ENCODE measurements around the gene TNFAIP3. TPM values are rescaled to one million over a fixed set of nuclear protein-coding genes. Genes with fewer than 3 reads are reported as not detected.
A peak's percentile ranks its signal among the peaks of the same experiment; 100 is the strongest.
"Not testable (repeated sequence)": the region's sequence is repeated elsewhere in the genome, so short reads cannot be mapped to it uniquely, and the experiment has no call there.

The TNFAIP3 gene
- total RNA-seq, 1 donor from 2014 or later = 3.2 TPM

DNA sequence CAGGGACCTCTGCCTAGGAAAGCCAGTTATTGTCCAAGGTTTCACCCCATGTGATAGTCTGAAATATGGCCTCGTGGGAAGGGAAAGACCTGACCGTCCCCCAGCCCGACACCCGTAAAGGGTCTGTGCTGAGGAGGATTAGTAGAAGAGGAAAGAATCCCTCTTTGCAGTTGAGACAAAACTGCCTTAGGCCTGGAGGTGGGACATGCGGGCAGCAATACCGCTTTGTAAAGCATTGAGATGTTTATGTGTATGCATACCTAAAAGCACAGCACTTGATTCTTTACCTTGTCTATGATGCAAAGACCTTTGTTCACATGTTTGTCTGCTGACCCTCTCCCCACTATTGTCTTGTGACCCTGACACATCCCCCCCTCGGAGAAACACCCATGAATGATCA is 22.3 kb upstream of the TNFAIP3 start:
- DNase-seq (ENCODE audit: low read depth in 2 of 2) = not testable (repeated sequence)

DNA sequence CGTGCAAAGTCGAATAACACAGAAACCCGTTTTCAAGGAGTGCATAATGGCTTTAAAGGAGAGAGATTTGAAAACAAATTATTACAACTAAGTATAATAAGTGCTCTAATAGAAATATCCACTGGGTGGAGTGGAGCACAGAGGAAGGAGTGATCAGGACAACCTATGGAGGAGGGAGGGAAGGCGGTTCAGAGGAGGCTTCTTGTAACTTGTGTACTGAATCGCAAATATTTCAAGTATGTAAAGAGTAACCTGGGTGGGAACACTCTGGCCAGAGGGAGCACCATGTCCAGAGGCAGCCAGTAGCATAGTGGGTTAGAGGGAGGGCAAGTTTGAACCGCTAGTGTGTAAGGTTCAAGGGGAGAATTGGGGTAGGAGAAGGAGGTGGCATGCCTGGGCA is 21.6 kb upstream of the TNFAIP3 start:
- no peak for DNase-seq (ENCODE audit: low read depth in 2 of 2)

DNA sequence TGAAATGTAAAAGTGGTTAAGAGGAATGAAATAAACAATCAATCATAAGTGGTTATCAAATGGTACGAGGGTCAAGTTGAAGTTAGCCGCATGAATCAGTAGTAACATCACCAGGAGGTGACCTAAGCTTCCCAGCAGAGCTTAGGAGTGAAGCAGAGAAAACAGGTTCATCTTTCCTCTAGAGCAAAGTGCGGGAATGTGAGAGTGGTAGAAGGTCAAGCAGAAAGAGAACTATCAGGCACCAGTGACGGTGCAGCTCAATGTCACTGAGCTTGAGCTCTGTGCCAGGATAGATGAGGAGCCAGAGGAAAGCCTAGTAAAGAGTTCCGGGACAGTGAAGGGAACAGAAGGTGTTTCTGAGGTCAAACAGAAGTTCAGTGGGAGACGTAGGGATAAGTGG is 20.8 kb upstream of the TNFAIP3 start:
- no peak for DNase-seq (ENCODE audit: low read depth in 2 of 2)

DNA sequence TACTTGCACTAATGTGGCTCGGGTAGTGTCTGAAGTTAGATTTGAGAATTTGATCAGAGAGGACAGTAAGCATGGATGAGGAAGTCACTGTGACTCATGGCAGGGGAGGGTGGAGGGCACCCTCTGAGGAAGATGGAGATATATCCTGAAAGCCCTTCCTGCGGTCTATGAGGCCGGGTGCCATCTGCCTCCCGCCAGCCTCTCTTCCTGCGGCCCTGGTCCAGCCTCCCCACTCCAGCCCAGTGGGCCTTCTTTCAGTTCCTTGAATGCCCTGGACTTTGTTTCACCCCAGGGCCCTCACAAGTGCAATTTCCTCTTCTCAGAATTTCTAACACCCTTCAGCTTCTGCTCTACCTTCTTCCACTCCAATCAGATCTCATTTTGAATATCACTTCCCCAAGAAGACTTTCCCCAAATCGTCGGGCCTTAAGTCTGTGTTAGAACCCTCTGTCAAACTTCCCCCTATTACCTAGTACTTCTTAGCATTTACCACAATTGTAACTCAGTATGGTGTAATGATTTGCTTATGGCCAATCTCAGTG is 20.2 kb upstream of the TNFAIP3 start:
- DNase-seq (ENCODE audit: low read depth in 2 of 2) = no peak

DNA sequence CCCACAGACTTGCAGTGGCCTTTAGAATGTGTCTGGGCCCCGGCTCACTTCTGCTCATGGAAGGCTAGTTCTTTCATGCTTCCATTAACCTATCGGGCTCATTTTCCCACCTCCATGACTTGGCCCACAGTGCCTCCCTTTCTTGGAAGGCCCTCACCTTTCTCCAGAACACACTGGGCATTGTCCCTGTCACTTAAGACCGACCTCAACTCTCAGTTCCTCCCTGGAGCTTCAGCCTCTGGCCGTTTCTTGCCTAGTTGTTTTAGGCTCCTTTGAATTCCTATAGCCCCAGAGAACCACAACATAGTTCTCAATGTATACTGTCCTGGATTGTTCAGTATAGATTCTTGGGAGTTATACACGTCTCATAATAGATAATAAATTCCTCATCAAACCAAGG is 19.3 kb upstream of the TNFAIP3 start:
- DNase-seq (ENCODE audit: low read depth in 2 of 2) = no peak

DNA sequence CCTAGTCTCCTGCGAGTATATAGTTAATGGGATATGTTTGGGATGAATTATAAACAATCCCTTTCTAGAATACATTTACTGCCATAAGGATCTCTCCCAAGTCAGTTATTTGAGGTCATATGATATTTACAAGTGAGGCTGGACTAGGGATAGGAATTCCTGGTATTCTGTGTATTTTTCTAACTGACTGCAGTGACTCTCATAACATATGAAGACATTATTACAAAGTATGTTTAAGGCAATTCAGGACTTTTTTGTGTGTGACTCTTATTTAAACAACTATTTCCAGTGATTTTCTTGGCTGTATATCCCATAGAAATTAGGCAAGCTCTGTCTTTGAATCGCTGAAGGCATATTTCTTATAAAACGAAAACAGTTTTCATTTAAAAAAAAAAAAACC is 18.4 kb upstream of the TNFAIP3 start:
- no peak for DNase-seq (ENCODE audit: low read depth in 2 of 2)

DNA sequence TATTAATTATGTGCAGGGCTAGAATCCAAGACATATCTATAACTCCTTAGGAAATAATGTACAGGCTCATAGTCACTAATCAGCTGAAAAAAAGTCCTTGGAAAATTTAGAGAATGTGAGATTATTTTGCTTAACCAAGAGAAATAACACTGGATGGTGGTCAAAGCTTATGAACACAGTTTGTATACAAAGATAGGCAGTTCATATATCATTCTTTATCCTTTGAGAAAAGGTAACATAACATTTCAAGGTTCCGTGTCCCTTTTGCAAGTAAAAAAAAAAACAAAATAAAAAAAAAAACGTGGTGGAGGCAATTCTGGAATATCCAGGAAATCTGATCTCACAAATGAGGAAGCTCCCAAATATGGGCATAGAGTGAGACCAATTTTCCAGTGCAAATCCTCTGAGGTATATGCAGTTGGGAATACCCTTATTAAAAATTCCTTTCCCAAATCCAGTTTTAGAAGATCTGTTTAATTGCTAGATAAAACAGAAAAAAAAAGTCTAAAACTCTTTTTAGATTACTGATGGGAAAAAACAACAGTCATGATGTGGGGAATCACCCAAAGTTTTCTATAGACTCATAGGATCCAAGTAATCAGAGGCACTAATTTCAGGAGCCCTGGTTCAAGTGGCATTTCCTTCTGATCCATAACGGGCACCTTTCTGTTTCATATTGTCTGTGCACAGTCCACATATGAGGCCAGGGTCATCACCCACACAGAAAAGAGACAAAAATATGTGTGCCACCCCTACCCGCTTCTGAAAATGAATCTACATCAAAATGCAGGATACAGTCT is 17.7 kb upstream of the TNFAIP3 start:
- peak in 1 of 2 donors; percentile 44 for DNase-seq (ENCODE audit: low read depth in 2 of 2)

DNA sequence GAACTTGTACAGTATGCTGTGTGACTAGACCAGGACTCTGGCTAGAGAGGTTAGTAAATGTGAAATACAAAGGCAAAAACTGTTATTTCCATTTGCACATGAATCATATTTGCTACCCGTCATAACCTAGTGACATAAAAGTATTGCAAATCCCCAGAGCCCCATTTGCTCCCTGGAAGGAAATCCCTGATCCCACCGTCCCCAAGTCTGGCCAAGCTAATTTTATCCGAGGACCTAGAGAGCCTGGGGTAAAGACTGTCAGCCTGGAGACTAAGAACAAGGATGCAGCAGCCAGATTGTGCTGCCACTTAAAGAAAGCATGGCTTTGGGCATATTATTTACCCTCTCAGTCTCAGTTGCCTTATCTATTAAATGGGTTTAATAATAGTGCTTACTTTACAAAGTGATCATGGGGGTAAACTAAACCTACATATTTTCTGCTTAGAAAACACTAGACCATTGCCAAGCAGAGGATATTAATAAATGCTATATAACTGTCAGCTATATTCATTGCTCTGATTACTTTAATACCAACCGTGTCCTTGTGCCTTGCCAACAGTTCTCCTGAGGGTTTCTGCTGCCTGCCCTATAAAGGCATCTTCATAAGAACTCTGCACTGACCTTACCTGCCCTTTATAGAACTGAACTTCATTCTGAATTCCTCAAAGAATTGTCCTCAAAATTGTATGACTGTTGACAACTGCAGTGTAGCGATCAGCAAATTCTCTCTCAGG is 16.9 kb upstream of the TNFAIP3 start:
- DNase-seq (ENCODE audit: low read depth in 2 of 2) = no peak

DNA sequence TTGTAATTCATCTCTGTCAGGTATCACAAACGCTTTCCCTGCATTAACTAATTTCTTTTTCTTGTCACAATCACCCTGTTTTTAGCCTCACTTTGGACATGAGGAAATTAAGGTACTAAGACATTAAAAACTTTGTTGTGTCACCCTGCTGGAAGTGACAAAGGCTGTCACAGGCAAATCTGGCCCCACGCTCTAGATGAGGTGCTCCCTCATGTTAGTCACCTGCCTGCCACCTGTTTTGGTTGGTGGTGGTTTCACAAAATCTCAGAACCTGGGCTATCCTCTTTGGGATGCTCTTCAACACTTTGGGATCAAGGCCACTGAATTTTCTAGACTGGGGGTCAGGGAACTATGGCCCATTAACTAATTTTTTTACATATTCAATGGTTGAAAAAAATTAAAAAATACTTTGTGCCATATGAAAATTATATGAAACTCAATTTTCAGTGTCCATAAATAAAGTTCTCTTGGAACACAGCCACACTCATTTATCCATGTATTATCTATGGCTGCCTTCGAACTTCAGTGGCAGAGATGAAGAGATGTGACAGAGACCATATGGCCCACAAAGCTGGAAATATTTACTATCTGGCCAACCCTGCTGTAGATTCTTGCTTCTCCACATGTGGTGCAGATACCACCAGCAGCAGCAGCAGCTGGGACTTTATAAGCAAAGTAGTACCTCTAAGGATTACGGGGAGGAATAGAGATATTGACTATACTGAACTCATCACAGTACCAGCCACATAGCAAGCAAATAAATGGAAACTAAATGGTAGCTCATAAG is 16.1 kb upstream of the TNFAIP3 start:
- no peak for DNase-seq (ENCODE audit: low read depth in 2 of 2)

DNA sequence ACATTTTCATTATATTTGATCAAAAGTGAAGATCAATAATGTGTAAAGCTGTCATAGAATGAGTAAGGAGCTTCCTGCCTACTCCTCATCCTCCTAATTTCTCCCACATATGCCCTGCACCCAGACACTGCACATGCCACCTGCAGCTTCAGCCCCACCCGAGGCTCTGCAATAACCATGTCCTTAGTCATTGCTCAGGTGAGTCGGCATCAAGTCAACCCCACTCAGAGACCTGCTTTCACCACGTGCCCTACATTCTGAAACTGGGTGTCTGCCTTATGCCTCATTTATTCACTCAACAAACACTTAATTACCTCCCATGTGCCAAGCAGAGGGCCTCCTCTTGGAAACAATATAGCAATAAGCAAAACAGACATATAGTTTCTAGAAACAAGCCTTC is 15.4 kb upstream of the TNFAIP3 start:
- DNase-seq (ENCODE audit: low read depth in 2 of 2) = no peak

DNA sequence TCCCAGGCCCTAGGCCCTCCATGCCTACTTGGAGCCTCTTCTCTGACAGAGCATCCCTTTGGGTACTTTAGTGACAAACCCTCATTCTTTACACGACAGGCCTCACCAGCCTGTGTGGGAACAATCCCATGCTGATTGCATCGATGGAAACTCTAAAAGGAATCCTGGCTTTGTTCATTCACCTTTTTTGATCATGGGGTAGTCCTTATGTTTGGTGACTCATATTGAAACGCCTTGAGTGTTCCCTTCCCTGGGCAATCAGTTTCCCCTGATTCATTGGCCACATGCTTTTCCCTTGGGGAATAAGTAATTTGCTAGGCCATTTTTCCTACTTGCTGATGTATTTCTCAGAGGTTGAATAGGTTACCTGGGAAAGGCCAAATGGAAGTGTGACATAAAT is 14.7 kb upstream of the TNFAIP3 start:
- DNase-seq (ENCODE audit: low read depth in 2 of 2) = no peak

DNA sequence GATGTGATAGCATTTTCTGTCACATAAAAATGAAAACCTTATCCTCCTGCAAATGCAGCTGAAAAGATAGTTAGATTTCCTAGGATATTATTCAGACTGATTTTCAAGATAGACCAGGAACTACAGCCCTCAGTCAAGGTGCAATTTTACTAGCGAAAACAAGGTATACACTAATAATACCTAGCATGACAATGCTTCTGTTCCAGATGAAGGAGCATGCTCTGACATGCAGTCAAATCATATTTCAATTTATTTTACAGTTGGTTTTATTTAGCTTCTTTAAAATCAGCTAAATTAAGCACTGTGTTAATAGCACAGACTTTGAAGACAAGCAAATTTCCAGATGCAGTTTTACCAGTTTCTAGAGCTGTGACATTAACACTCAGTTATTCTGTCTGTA is 14.2 kb upstream of the TNFAIP3 start:
- no peak for DNase-seq (ENCODE audit: low read depth in 2 of 2)

DNA sequence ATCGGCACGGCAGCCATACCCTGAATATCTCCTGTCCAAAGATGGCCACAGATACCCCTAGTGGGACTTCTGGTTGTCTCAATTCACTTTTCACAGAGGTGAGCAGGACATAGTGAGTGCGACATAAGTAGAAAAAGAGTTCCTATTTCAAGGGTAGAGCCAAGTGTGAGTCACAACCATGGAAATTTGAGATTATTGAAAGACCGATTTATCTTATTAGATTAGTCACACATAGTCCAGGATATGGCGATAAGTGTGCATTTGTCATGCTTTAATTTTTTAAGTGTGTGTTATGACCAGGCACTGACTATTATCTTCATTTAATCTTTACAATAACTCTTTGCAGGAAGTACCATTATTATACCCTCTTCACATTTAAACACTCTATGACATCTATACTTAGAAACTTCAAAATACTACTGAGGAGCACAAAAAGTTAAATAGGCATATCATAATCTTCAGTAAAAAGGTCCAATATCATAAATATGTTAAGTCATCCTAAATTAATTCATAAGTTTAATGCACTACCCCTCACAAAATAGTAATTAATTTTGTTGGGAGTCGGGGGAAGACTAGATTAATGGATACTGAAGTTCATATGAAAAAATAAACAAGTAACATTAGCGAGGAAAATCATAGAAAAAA is 13.4 kb upstream of the TNFAIP3 start:
- DNase-seq (ENCODE audit: low read depth in 2 of 2) = peak in 1 of 2 donors; percentile 70

DNA sequence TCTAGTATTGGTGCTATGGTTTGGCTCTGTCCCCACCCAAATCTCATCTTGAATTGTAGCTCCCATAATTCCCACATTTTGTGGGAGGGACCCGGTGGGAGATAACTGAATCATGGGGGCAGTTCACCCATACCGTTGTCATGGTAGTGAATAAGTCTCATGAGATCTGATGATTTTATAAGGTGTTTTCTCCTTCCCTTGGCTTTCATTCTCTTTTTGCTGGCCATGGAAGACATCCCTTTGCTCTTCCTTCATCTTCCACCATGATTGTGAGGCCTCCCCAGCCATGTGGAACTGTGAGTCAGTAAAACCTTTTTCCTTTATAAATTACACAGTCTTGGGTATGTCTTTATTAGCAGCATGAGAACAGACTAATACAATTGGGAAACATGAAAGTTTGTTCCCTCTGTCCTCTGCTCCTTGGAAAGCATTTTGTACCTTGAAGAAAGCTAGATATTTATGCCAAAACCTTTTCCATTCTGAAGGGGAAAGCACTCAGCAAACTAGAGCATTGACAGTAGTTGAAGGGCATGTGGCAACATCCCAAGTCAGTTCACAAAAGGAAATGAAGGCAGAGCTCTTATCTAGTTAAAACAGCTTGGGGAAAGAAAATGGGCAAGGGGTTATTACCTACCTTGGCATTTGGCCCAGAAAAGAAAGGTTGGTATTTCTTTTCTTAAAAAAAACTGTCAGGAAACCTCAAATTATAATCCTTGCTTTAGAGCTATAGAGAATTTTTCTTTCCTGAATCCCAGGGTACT is 10.7 kb upstream of the TNFAIP3 start:
- peak in 1 of 2 donors; percentile 21 for DNase-seq (ENCODE audit: low read depth in 2 of 2)

DNA sequence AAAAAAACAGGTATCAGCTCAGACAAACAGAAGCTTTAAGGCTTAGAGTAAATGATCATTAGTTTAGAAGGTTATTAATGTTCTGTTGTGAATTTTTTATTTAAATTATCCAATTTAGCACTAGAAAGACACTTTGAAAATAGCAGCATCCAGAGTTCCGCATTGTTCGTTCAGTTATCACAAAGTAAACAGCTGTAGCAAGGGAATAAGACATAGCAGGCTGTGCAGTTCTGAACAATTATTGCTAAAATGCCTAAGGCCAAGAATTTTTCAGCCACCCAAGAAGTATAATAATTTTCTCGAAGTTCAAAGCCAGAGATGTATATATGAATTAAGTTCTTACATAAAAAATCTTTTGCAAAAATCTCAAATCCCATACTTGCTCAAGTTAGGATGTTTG is 8.0 kb upstream of the TNFAIP3 start:
- DNase-seq (ENCODE audit: low read depth in 2 of 2) = no peak

DNA sequence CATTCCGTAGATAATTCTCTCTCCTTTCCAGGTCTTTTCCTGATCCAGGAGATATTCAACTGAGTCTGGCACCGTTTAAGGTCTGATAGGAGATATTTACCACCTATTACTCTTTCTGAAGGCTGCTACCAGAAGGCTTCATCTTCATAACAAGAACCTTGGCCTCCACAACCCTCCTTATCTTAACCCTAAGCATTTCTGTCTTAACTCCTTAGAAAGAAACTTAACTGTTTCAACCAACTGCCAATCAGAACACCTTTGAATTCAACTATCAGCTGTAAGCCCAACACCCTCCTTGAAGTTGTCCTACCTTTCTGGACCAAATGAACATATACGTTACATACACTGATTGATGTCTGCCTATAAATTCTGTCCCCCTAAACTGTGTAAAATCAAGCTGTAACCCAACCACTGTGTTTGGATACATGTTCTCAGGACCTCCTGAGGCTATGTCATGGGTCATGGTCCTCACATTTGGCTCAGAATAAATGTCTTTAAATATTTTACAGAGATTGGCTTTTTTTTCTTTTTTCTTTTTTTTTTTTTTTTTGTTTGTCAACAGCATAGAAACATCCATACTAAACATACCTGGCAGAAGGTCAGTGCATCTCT is 6.6 kb upstream of the TNFAIP3 start:
- no peak for DNase-seq (ENCODE audit: low read depth in 2 of 2)

DNA sequence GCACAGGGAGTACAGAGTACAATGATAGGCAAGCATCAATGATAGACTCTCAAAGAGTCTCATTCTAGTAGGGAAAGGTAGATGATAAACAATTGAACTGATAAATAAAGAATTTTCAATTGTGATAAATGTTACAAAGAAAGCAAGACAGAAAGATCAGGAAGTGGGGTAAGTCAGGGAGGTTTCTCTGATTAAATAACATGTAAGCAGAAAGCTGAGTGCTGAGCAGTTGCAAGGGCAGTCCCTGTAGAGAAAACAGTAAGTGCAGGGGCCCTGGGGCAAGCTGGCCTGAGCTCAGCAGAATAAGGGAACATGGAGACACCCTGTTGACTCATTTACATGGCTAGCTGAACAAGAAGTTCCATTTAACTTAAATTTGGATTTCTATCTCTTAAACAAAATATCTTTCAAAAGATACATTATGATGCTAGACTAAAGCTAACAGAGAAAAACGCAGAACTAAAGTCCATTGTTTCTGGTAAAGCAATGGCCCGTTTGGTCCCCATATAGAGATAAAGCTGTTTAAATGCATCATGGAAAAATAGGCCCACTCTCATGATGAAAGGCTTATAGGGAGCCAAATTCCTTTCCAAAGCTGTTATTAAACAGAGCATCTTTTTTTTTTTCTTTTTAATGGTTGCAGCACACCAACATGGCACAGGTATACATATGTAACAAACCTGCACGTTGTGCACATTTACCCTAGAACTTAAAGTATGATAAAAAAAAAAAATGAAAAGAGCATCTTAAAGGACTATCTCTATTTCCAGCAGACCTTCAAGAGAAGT is 5.3 kb upstream of the TNFAIP3 start:
- DNase-seq (ENCODE audit: low read depth in 2 of 2) = no peak

DNA sequence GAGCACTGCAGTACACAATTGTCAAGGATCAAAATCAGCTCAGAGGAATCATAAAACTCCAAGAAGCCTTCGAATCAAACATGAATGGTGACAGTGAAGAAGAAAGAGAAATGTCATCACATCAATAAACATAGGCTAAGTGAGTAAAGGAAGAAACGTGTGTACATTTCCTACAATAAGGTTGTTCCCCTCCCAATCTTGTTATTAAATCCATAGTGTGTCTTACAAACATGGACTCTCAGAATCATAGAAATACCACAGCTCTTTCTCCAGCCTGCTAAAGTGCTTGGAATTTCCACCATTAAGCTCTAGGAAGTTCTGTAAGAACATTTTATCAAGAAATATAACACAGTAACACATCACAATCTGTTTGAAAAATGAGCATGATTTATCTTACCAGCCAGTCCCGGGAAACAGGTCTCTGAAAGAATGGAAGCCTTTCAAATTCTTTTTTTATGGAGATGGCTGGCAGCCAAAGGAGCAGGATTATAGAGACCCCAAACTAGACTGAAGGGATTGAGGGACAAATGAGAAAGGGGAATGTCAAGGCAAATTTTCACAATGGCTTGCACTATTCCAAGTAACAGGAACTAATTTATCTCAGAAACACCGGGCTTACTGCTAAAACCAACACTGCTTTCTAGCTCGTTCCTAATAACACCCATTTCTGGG is 4.5 kb upstream of the TNFAIP3 start:
- DNase-seq (ENCODE audit: low read depth in 2 of 2) = no peak

Data from lung microvascular endothelial cell (primary cell).